Measurements from ENCODE around the gene TMEM132C.

GRCh38 chr12:128268379-128268995, 1.5 kb downstream of the TMEM132C start:
- no peak for TF ChIP-seq CTCF (IDR thresholded peaks at IDR 0.05)
- TF ChIP-seq POLR2A (IDR thresholded peaks at IDR 0.05) = no peak

All from esophagus squamous epithelium (tissue), 4 donors.